H54 (cell line): ENCODE results near the gene KRT13.
"Not testable (repeated sequence)": the region's sequence is repeated elsewhere in the genome, so short reads cannot be mapped to it uniquely, and the experiment has no call there.

Source experiments
- DNase-seq: peaks from one replicate; pipeline ENCODE4 v3.0.0; 2011; ENCODE audit warnings: low spot score, mixed read lengths; ENCODE audit not compliant: insufficient read length
- FAIRE-seq: peaks from 3 replicates; lab custom pipeline; 2011; peaks lifted over from hg19 to GRCh38; lab: Jason Lieb, UNC
- POLR2A ChIP-seq: IDR thresholded peaks from 2 replicates; pipeline ENCODE4 v1.6.1; 2011; ENCODE audit warnings: low read depth, mild to moderate bottlenecking, low read length

Gene KRT13

DNA sequence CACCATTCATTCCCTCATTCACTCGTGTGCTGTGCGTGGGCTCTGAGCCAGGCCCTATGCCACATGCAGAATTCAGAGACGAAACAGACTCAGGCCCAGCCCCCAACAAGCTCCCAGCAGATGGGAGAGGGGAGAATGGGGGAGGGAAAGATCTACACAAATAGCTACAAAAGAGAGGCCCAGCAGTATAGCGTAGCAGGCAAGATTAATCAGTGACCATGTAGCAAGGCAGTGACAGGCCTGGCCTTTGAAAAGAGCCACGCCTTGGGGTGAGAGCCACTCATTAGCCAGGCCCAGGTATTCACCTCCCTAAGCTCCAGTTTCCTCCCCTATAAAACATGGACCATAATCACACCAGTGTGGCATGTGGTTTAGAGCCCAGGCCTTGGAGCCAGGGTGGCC lies 39.1 kb upstream of the KRT13 start:
- TF ChIP-seq POLR2A: no peak
- no peak for DNase-seq
- no peak for FAIRE-seq

DNA sequence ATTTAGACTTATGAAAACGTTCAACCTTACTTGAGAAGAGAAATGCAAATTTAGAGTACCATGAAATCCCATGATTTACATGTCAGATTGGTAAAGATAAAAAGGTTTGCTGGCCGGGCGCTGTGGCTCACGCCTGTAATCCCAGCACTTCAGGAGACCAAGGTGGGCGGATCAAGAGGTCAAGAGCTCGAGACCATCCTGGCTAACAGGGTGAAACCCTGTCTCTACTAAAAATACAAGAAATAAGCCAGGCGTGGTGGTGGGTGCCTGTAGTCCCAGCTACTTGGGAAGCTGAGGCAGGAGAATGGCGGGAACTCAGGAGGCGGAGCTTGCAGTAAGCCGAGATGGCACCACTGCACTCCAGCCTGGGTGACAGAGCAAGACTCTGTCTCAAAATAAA lies 37.4 kb upstream of the KRT13 start:
- FAIRE-seq, DNase-seq: not testable (repeated sequence)

- FAIRE-seq: no peak
- TF ChIP-seq POLR2A: no peak
Measured at GRCh38 chr17:41542357-41542756, 36.9 kb upstream of the KRT13 start.

GRCh38 chr17:41540921-41541625 lies 35.7 kb upstream of the KRT13 start:
- TF ChIP-seq POLR2A: no peak
- FAIRE-seq: no peak
- DNase-seq: no peak

More at GRCh38 chr17:41542357-41542756, 36.9 kb upstream of the KRT13 start:
- no peak for DNase-seq

- TF ChIP-seq POLR2A: no peak
- DNase-seq (no peak), FAIRE-seq (no peak)
Measured at GRCh38 chr17:41539979-41540701, 34.7 kb upstream of the KRT13 start.

GRCh38 chr17:41539071-41539492 lies 33.7 kb upstream of the KRT13 start:
- FAIRE-seq (no peak), DNase-seq (no peak)
- no peak for TF ChIP-seq POLR2A

DNA sequence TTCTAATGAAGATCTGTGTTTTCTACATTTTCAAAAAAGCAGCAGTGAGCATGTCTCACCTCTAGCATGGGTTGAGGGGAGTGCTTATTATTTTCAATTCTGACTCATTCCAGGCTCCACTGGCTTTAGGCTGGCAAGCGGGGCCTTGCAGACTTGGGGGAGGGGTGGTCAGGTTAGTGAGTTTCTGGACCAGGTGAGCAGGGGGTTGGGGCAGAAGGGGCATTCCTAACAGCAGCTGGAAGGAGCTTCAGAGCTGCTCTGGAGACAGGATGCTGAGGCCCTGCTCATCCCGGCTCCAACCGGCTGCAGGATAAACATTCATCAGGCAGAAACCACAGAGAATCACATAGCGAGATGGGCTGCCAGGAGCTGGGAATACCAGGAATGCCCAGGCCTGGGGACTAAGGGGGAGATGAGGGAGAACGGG lies 33.2 kb upstream of the KRT13 start:
- FAIRE-seq (no peak), DNase-seq (no peak)
- no peak for TF ChIP-seq POLR2A

DNA sequence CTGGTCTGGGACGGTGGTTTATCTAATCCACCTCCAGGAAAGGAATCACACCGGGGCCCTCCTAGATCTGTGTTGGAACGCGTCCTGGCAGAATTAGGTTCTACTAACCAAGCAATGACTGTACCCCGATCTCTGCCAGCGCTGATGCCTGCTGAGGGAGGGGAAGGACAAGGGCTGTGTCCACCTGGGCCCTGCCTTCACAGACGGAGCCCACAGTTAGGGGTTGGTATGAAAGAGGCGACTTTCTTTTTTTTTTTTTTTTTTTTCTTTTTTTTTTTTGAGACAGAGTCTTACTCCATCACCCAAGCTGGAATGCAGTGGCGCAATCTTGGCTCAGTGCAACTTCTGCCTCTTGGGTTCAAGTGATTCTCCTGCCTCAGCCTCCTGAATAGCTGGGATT lies 32.6 kb upstream of the KRT13 start:
- no peak for FAIRE-seq
- no peak for TF ChIP-seq POLR2A
- no peak for DNase-seq

DNA sequence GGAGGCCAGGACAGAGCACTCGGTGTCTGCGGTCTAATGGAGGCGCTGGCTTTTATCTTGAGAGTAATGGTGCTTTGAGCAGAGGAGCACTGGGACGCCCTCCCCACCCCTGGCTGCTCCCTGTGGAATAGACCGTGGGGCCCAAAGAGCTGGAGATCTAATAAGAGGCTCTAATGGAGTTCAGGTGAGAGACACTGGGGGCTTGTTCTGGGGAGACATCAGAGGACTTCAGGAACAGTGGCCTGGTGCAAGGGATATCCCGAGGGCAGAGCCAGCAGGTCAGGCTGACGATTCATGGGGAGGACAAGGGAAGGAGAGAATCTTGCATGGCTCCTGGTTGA lies 32.2 kb upstream of the KRT13 start:
- no peak for TF ChIP-seq POLR2A
- FAIRE-seq (no peak), DNase-seq (no peak)

- no peak for TF ChIP-seq POLR2A
- no peak for FAIRE-seq
Measured at GRCh38 chr17:41536741-41537613, 31.6 kb upstream of the KRT13 start.

DNA sequence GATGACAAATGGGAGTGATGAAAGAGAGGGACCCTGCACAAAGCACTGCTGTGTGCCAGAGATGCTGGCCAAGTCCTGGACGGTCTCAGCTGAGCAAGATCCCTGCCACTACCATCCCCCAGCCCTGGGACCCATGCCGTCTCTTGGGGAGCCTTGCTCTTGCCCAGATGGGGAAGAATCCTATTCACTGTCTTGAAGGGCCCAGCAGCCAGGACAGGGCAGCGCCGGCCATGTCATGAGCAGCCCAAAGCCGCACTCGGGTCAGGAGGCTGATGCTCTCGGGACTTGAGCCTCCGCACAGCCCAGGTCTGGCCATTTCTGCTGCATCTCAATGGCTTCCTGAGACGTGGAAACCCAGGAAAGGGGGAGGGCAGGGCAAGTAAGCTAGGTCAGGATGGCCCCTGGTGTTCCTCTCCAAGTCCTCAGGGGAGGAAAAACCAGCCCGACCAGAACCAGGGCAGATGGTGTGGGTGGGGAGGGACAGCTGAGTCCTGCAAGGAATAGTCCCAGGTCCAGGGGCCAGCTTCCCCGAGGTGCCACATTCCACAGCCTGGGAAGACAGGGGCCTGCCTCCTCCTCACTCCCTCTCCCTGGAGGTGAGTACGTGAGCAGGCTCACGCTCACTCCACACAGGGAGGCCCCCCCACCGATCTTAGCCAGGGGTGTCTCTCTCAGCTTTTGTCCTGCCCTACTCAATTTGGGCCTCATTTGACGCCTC lies 30.5 kb upstream of the KRT13 start:
- DNase-seq (no peak), FAIRE-seq (no peak)
- TF ChIP-seq POLR2A: no peak

More at GRCh38 chr17:41536741-41537613, 31.6 kb upstream of the KRT13 start:
- DNase-seq: no peak

DNA sequence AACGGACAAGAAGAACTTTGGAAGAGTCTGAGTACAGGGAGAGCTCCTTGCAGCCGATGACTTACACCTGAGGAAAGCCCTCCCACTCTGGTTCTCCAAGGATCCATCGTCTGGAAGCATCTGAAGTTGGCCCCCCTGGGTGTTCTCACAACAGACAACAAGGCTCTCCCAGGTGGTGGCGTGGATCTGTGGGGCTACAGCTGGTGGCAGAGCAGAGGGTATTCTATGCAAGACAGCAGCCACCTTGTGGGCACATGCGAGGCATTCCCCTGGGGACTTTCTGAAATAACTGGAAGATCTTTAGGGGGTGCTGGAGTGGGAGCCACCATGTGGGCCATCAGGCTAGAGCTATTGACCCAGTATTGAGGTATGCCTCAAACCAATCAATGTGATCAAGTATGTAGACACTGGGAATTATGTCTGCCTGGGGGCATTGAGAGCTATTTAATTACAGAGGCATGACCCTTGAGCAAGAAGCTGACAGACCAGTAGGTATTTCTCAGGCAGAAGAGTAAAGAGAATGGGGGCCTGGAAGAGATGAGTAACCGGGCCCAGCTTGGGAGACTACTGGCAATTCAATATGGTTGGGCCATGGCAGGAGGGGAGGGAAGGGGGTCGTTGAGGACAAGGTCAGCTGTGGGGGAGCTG lies 29.6 kb upstream of the KRT13 start:
- no peak for TF ChIP-seq POLR2A
- FAIRE-seq: no peak
- no peak for DNase-seq

DNA sequence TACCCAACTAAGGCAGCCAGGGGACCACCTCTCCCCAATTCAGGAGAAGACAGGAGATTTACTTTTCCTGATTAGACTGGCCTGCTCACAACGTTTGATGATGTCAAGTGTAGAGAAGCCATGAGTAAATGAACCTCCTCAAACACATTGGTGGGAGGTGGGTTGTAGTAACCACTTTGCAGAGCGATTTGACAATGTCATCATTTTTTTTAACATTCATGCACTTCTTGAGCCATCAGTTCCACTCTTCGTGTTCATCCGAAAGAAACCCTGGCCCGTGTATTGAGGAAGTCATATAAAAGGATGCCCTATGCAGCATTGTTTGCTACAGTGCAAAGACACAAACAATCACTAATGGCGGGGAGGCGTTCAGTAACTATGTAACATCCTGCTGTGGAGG lies 28.2 kb upstream of the KRT13 start:
- DNase-seq (no peak), FAIRE-seq (no peak)
- no peak for TF ChIP-seq POLR2A
